ENCODE measurements around the gene MRPS34. TPM values are rescaled to one million over a fixed set of nuclear protein-coding genes. Genes with fewer than 3 reads are reported as not detected.
"Not testable (repeated sequence)": the region's sequence is repeated elsewhere in the genome, so short reads cannot be mapped to it uniquely, and the experiment has no call there.

The MRPS34 gene
- total RNA-seq, 1 donor from 2014 or later: 85.9 TPM

- no peak for DNase-seq
- intact Hi-C loops (cut with micrococcal nuclease): no loop called here
- ATAC-seq: no peak
These were observed 29.3 kb downstream of the MRPS34 start for GRCh38 chr16:1743376-1744337.

GRCh38 chr16:1741553-1742165 lies 31.3 kb downstream of the MRPS34 start:
- intact Hi-C loops (cut with micrococcal nuclease): no loop called here
- ATAC-seq (peak; percentile 9), DNase-seq (no peak)

- DNase-seq (no peak), ATAC-seq (peak; percentile 10)
- intact Hi-C loops (cut with micrococcal nuclease): no loop called here
These were observed 32.0 kb downstream of the MRPS34 start for GRCh38 chr16:1740781-1741490.

- ATAC-seq: no peak
- intact Hi-C loops (cut with micrococcal nuclease): no loop called here
These were observed 32.7 kb downstream of the MRPS34 start for GRCh38 chr16:1740234-1740633.

GRCh38 chr16:1734816-1735215 lies 38.1 kb downstream of the MRPS34 start:
- no peak for ATAC-seq
- intact Hi-C loops (cut with micrococcal nuclease): no loop called here

More at GRCh38 chr16:1740234-1740633, 32.7 kb downstream of the MRPS34 start:
- no peak for DNase-seq

GRCh38 chr16:1734123-1734522 lies 38.8 kb downstream of the MRPS34 start:
- ATAC-seq (no peak), DNase-seq (no peak)
- intact Hi-C loops (cut with micrococcal nuclease): no loop called here

More at GRCh38 chr16:1734816-1735215, 38.1 kb downstream of the MRPS34 start:
- no peak for DNase-seq

- DNase-seq; intact Hi-C loops (cut with micrococcal nuclease); ATAC-seq: not testable (repeated sequence)
These were observed 40.4 kb downstream of the MRPS34 start for GRCh38 chr16:1732551-1732987.

GRCh38 chr16:1732071-1732470 lies 40.9 kb downstream of the MRPS34 start:
- intact Hi-C loops (cut with micrococcal nuclease): no loop called here
- no peak for DNase-seq
- no peak for ATAC-seq

- no peak for ATAC-seq
- intact Hi-C loops (cut with micrococcal nuclease): no loop called here
- DNase-seq: no peak
These were observed 41.3 kb downstream of the MRPS34 start for GRCh38 chr16:1731603-1732002.

- ATAC-seq: no peak
- intact Hi-C loops (cut with micrococcal nuclease): no loop called here
These were observed 41.9 kb downstream of the MRPS34 start for GRCh38 chr16:1731073-1731472.

GRCh38 chr16:1729445-1729844 lies 43.5 kb downstream of the MRPS34 start:
- ATAC-seq: no peak
- DNase-seq: no peak
- intact Hi-C loops (cut with micrococcal nuclease): no loop called here

More at GRCh38 chr16:1731073-1731472, 41.9 kb downstream of the MRPS34 start:
- no peak for DNase-seq

GRCh38 chr16:1729026-1729425 lies 43.9 kb downstream of the MRPS34 start:
- DNase-seq (no peak), ATAC-seq (no peak)
- intact Hi-C loops (cut with micrococcal nuclease): no loop called here

- intact Hi-C loops (cut with micrococcal nuclease): no loop called here
- DNase-seq (no peak), ATAC-seq (no peak)
These were observed 45.0 kb downstream of the MRPS34 start for GRCh38 chr16:1727651-1728624.

GRCh38 chr16:1726661-1727502 lies 46.1 kb downstream of the MRPS34 start:
- ATAC-seq (no peak), DNase-seq (no peak)
- intact Hi-C loops (cut with micrococcal nuclease): no loop called here

GRCh38 chr16:1724491-1724890 lies 48.4 kb downstream of the MRPS34 start:
- DNase-seq (no peak), ATAC-seq (no peak)
- intact Hi-C loops (cut with micrococcal nuclease): no loop called here

- intact Hi-C loops (cut with micrococcal nuclease): no loop called here
- ATAC-seq (peak; percentile 30), DNase-seq (no peak)
These were observed 49.3 kb downstream of the MRPS34 start for GRCh38 chr16:1723450-1724147.

All from left ventricle myocardium superior (tissue), 1 donor.